HG02840 (cell line): ENCODE measurements around the gene USH1C.

Experiments used
- ATAC-seq: cut with Tn5 transposase; IDR thresholded peaks from one replicate; pipeline ENCODE4 v1.9.1; 2021; ENCODE audit warnings: mild to moderate bottlenecking, moderate library complexity, moderate number of reproducible peaks; ENCODE audit not compliant: unreplicated experiment, low FRiP score

The USH1C gene

GRCh38 chr11:17528906-17529843 lies 15.0 kb downstream of the USH1C start:
- ATAC-seq = no peak

- no peak for ATAC-seq
Observed at GRCh38 chr11:17528181-17528691, 16.0 kb downstream of the USH1C start.

GRCh38 chr11:17527628-17527995 lies 16.6 kb downstream of the USH1C start:
- no peak for ATAC-seq

- ATAC-seq = no peak
Observed at GRCh38 chr11:17526931-17527627, 17.1 kb downstream of the USH1C start.

GRCh38 chr11:17526326-17526725 lies 17.9 kb downstream of the USH1C start:
- ATAC-seq = no peak

- ATAC-seq = no peak
Observed at GRCh38 chr11:17525570-17525969, 18.6 kb downstream of the USH1C start.

- no peak for ATAC-seq
Observed at GRCh38 chr11:17524221-17524620, 20.0 kb downstream of the USH1C start.

GRCh38 chr11:17522655-17523054 lies 21.6 kb downstream of the USH1C start:
- no peak for ATAC-seq

GRCh38 chr11:17521106-17521900 lies 22.9 kb downstream of the USH1C start:
- ATAC-seq = no peak

- ATAC-seq = no peak
Observed at GRCh38 chr11:17519061-17519885, 24.9 kb downstream of the USH1C start.

GRCh38 chr11:17518366-17518765 lies 25.9 kb downstream of the USH1C start:
- ATAC-seq = no peak

- no peak for ATAC-seq
Observed at GRCh38 chr11:17517186-17517585, 27.0 kb downstream of the USH1C start.

- no peak for ATAC-seq
Observed at GRCh38 chr11:17516551-17517150, 27.6 kb downstream of the USH1C start.

- ATAC-seq = no peak
Observed at GRCh38 chr11:17515443-17516176, 28.6 kb downstream of the USH1C start.

- no peak for ATAC-seq
Observed at GRCh38 chr11:17514476-17514875, 29.7 kb downstream of the USH1C start.

GRCh38 chr11:17513853-17514252 lies 30.4 kb downstream of the USH1C start:
- no peak for ATAC-seq

GRCh38 chr11:17512101-17512500 lies 32.1 kb downstream of the USH1C start:
- ATAC-seq = no peak

- ATAC-seq = no peak
Observed at GRCh38 chr11:17511571-17511970, 32.6 kb downstream of the USH1C start.
